K562 (cell line): Measurements from ENCODE around the gene MCAM. TPM values are rescaled to one million over a fixed set of nuclear protein-coding genes. Genes with fewer than 3 reads are reported as not detected.

Experiments used
- ATAC-seq: fragments of 200-7000 bp; cut with Tn5 transposase; 3 replicates; pipeline ENCODE4 v1.9.1; 2020; ENCODE audit warnings: moderate library complexity
- BruUV-seq: library from RNA; stranded (reverse); fragments of 400-500 nt; replicated peaks from 2 replicates; lab custom pipeline; 2021; lab: Mats Ljungman, UMichigan
- CTCF ChIA-PET: fragments of 300-600 bp; formaldehyde crosslinking; extraction: SDS; loops from one replicate; lab custom pipeline; 2021; ENCODE audit warnings: low intra/inter-chr PET ratio; lab: Yijun Ruan, JAX
- POLR2A ChIA-PET: fragments of 300-600, 350-650 bp; sonication (Branson Sonifier 250); formaldehyde crosslinking; extraction: SDS; loops from one replicate; lab custom pipeline; 2021; ENCODE audit warnings: antibody characterized with exemption, inconsistent platforms; lab: Yijun Ruan, JAX
- DNase-seq, 4 experiments: peaks; one replicate each; pipeline versions ENCODE4 v3.0.0 to v3.0.0-alpha.2; 2011 to 2018; ENCODE audit warnings: low spot score in 3 of 4, mixed read lengths in 3 of 4; ENCODE audit errors: extremely low read depth in 1 of 4
- FAIRE-seq: peaks from 2 replicates; lab custom pipeline; 2011; peaks lifted over from hg19 to GRCh38; lab: Jason Lieb, UNC
- H2AFZ ChIP-seq: 2 replicates; pipeline ENCODE4 v1.6.0; 2011; ENCODE audit warnings: low read depth, low read length, control low read depth, inconsistent platforms
- H3K27ac ChIP-seq: fragments of 200-600 bp; 3 replicates; pipeline ENCODE4 v1.8.0; 2011; ENCODE audit warnings: low read depth, mild to moderate bottlenecking, control low read depth, inconsistent platforms, low read length, moderate library complexity, mixed read lengths; ENCODE audit errors: extremely low read depth
- H3K27me3 ChIP-seq, 2 experiments: fragments of 300-600 bp in 1 of 2; 2 replicates in 1 of 2; 3 replicates in 1 of 2; pipeline versions ENCODE4 v1.6.0 to v1.8.0; 2011; ENCODE audit warnings: inconsistent platforms in 2 of 2, low read length in 2 of 2, mild to moderate bottlenecking in 1 of 2, mixed read lengths in 1 of 2, moderate library complexity in 1 of 2; ENCODE audit not compliant: control insufficient read depth in 2 of 2, insufficient read depth in 2 of 2
- H3K36me3 ChIP-seq: fragments of 300-600 bp; 3 replicates; pipeline ENCODE4 v1.8.0; 2011; ENCODE audit warnings: mild to moderate bottlenecking, low read length, inconsistent platforms; ENCODE audit not compliant: control insufficient read depth, insufficient read depth
- H3K4me1 ChIP-seq, 2 experiments: fragments of 200-600 bp in 1 of 2; replicated peaks in 1 of 2; 2 replicates in 1 of 2; 3 replicates in 1 of 2; pipeline versions ENCODE4 v1.5.1 to v1.8.0; 2011; ENCODE audit warnings: inconsistent platforms in 2 of 2, low read length in 2 of 2, mild to moderate bottlenecking in 1 of 2, mixed read lengths in 1 of 2, moderate library complexity in 1 of 2; ENCODE audit not compliant: control insufficient read depth in 2 of 2, insufficient read depth in 2 of 2
- H3K4me2 ChIP-seq: 2 replicates; pipeline ENCODE4 v1.6.1; 2011; ENCODE audit warnings: low read length, control low read depth, inconsistent platforms, mixed read lengths; ENCODE audit not compliant: insufficient read depth
- H3K4me3 ChIP-seq: fragments of 200-600 bp; sonication (generic), shearing (Covaris generic); 2 replicates; pipeline ENCODE4 v1.5.1; 2016; ENCODE audit warnings: control low read depth, inconsistent platforms
- H3K79me2 ChIP-seq: fragments of 200-600 bp; 3 replicates; pipeline ENCODE4 v1.8.0; 2011; ENCODE audit warnings: low read length, inconsistent platforms; ENCODE audit not compliant: control insufficient read depth, insufficient read depth
- H3K9ac ChIP-seq, 2 experiments: 2 replicates each; pipeline versions ENCODE4 v1.6.0 to v1.6.1; 2011; ENCODE audit warnings: low read depth in 2 of 2, low read length in 2 of 2, control low read depth in 1 of 2, inconsistent platforms in 1 of 2, mild to moderate bottlenecking in 1 of 2, mixed read lengths in 1 of 2; ENCODE audit not compliant: insufficient read depth in 1 of 2
- H3K9me1 ChIP-seq: one replicate; pipeline ENCODE4 v1.6.0; 2011; ENCODE audit warnings: inconsistent platforms, mild to moderate bottlenecking, low read length, moderate library complexity; ENCODE audit not compliant: control insufficient read depth, insufficient read depth
- H3K9me3 ChIP-seq: replicated peaks from 2 replicates; pipeline ENCODE4 v1.5.1; 2011; ENCODE audit warnings: low read depth, low read length, inconsistent platforms; ENCODE audit not compliant: control insufficient read depth, insufficient read depth
- H4K20me1 ChIP-seq: replicated peaks from 2 replicates; pipeline ENCODE4 v1.6.1; 2011; ENCODE audit warnings: low read length, inconsistent platforms, mixed read lengths; ENCODE audit not compliant: control insufficient read depth, insufficient read depth
- BHLHE40 ChIP-seq: IDR thresholded peaks from 2 replicates; pipeline ENCODE4 v1.6.1; 2011; ENCODE audit warnings: low read length, improper control_type of control experiment
- BMI1 ChIP-seq: fragments of 150-350 bp; IDR thresholded peaks from 2 replicates; pipeline ENCODE4 v1.6.1; 2014; ENCODE audit warnings: low read length
- CHD4 ChIP-seq: fragments of 200-600 bp; sonication (generic); IDR thresholded peaks from 3 replicates; pipeline ENCODE4 v1.6.1; 2012; ENCODE audit warnings: low read depth, mild to moderate bottlenecking, mixed read lengths, low read length, inconsistent platforms; ENCODE audit not compliant: insufficient read depth, insufficient replicate concordance, poor library complexity, severe bottlenecking
- FOXM1 ChIP-seq, 2 experiments: fragments of 450-650 bp in 1 of 2; sonication (generic) in 1 of 2; formaldehyde crosslinking in 1 of 2; IDR thresholded peaks; 2 replicates each; pipeline versions ENCODE4 v1.6.1 to v1.9.0; 2017 to 2022; ENCODE audit warnings: low read depth in 2 of 2, mild to moderate bottlenecking in 2 of 2, missing genetic modification reagents in 1 of 2, moderate library complexity in 1 of 2
- GATAD2A ChIP-seq: fragments of 450-650 bp; IDR thresholded peaks from 2 replicates; pipeline ENCODE4 v1.6.1; 2017
- WGBS: fragments of 100-300 bp; shearing (Covaris generic); methylation state at CpG from one replicate; pipeline ENCODE4 v1.1.6; 2016; ENCODE audit warnings: low coverage, mixed read lengths; ENCODE audit not compliant: insufficient coverage; ENCODE audit errors: missing lambda C conversion rate; 5-methylcytosine and 5-hydroxymethylcytosine counted together
- in situ Hi-C: fragments of 300-500 bp; cut with MboI; formaldehyde crosslinking; loops from 4 replicates; pipeline ENCODE4 v1.15.0; 2018; ENCODE audit warnings: inconsistent platforms, mixed read lengths
- intact Hi-C: fragments of 100-400 bp; cut with micrococcal nuclease; formaldehyde crosslinking; loops from 2 replicates; pipeline ENCODE4 v1.14.2; 2022
- polyA plus RNA-seq, 8 experiments: library from polyadenylated mRNA; depleted of rRNA in 4 of 8; stranded (reverse) in 5 of 8; unstranded in 3 of 8; fragments of >200 nt; fragmentation: Nextera tagmentation in 2 of 8; fragmentation: Illumina TruSeq in 1 of 8; extraction: Ambion mirVana in 2 of 8; extraction: Trizol in 1 of 8; gene quantifications; 2 replicates each; pipeline versions ENCODE4 v1.2.1 to v1.2.3, GENCODE V29; 2011 to 2014; ENCODE audit warnings: inconsistent platforms in 1 of 8, missing spikeins in 1 of 8
- total RNA-seq, 7 experiments: library from RNA; depleted of rRNA in 6 of 7; stranded (reverse); fragments of >200 nt in 6 of 7; fragmentation: Illumina TruSeq in 2 of 7; extraction: Trizol in 2 of 7; gene quantifications; 2 replicates each; pipeline versions ENCODE4 v1.2.1 to v1.2.3, GENCODE V29; 2011 to 2021; ENCODE audit warnings: low replicate concordance in 1 of 7
- TF ChIP-seq, protein P1 (sequence below): sonication (generic); formaldehyde crosslinking; IDR thresholded peaks from 2 replicates; pipeline ENCODE4 v1.8.0; 2022; ENCODE audit warnings: mild to moderate bottlenecking, missing genetic modification reagents
- TF ChIP-seq, protein P2 (sequence below): fragments of 450-650 bp; IDR thresholded peaks from 2 replicates; pipeline ENCODE4 v1.6.1; 2016; ENCODE audit warnings: low read depth, mild to moderate bottlenecking, moderate library complexity
- TF ChIP-seq, protein P3 (sequence below): fragments of 250-450 bp; sonication (Bioruptor Pico); IDR thresholded peaks from 2 replicates; pipeline ENCODE4 v1.5.1; 2021; ENCODE audit warnings: mild to moderate bottlenecking
- TF ChIP-seq, protein P4 (sequence below): sonication (generic); formaldehyde crosslinking; IDR thresholded peaks from 2 replicates; pipeline ENCODE4 v1.5.0; 2020; ENCODE audit warnings: missing genetic modification reagents
- TF ChIP-seq, protein P5 (sequence below): fragments of 150-350 bp; conservative IDR thresholded peaks from 2 replicates; pipeline ENCODE4 v1.6.1; 2014; ENCODE audit warnings: low read length

The MCAM gene
- total and polyA plus RNA-seq, 9 of the 15 experiments (the other 6 are each of a cell fraction or from before 2014, with no cell fraction given), result 14.7 to 118 (median 53.6) TPM

DNA sequence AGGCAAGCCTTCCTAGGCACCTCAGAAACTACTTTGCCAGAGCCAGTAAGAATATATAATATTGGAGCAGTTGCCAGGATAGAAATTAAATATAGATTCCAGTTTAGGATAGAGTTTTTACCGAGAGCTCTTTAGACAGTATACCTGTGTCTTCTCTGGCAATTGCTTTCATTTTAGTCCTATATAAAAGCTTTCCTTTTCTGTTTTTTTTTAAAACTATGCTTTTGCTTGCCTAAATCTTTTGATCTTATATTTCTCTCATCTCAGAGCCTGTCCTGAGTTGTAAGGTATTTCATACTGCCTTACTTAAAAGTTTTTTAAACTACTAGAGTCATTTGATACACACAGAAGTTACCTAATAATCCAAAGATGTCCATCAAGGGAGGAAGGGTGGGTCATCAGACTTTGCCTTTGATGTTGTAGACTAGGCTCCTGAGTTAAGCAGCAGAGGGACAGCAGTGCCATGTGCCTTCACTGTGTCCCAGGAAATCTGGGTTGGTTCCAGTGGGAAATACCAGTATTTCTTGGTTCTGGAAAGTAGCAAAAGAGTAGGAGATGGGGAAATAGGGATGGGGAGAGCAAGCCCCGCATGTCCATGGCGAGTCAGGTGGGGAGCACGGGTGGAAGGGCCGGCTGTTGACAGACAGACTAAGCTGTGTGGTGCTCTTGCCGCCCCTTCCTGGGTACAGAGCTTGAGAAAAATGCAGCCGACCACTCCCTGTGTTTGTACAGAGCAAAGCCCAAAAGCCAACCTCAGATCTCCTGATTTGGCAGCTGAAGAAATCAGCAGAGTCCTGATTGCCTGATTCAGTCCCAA, 11.2 kb downstream of the MCAM start:
- Histone ChIP-seq H3K36me3 (peaks cover 76% of the 10 kb centered on the region), H3K9me1 (no peaks in the 10 kb centered on the region), H3K4me1 (peaks cover 0 to 6% of the 10 kb centered on the region in 2 experiments; a peak in 2 of 5 replicates), H3K27me3 (no peaks in the 10 kb centered on the region), H3K9me3 (no peaks in the 10 kb centered on the region), H4K20me1 (no peaks in the 10 kb centered on the region), H3K9ac (peak overlapping the region in 1 of 2 experiments; percentile 47; a peak in 1 of 4 replicates), H2AFZ (no peak overlapping the region), H3K27ac (no peak overlapping the region), H3K4me2 (no peak overlapping the region), H3K79me2 (no peaks in the 10 kb centered on the region), H3K4me3 (no peak overlapping the region)
- whole genome bisulfite sequencing, result 81% methylated on average over 6 of the region's 7 CpGs
- BruUV-seq, result no TSS peak
- intact Hi-C loops, result no loop called here
- POLR2A ChIA-PET, result interaction anchor here (0.5 to 1.2 kb wide), 5 partner anchors 10 to 183 kb away, joined by 3 to 5 read pairs (median 3); no protein-coding TSS in a partner anchor
- CTCF ChIA-PET, result no interaction called here
- DNase-seq, result no peak
- in situ Hi-C loops, result no loop called here
- FAIRE-seq, result no peak
- ATAC-seq, result no peak
- TF ChIP-seq, protein P1, sequence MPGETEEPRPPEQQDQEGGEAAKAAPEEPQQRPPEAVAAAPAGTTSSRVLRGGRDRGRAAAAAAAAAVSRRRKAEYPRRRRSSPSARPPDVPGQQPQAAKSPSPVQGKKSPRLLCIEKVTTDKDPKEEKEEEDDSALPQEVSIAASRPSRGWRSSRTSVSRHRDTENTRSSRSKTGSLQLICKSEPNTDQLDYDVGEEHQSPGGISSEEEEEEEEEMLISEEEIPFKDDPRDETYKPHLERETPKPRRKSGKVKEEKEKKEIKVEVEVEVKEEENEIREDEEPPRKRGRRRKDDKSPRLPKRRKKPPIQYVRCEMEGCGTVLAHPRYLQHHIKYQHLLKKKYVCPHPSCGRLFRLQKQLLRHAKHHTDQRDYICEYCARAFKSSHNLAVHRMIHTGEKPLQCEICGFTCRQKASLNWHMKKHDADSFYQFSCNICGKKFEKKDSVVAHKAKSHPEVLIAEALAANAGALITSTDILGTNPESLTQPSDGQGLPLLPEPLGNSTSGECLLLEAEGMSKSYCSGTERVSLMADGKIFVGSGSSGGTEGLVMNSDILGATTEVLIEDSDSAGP (CRISPR knock-in tag), result no peak
- TF ChIP-seq, protein P2, sequence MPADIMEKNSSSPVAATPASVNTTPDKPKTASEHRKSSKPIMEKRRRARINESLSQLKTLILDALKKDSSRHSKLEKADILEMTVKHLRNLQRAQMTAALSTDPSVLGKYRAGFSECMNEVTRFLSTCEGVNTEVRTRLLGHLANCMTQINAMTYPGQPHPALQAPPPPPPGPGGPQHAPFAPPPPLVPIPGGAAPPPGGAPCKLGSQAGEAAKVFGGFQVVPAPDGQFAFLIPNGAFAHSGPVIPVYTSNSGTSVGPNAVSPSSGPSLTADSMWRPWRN, result no peak
- TF ChIP-seq FOXM1 (IDR thresholded peaks at IDR 0.05; ENCODE audit: low read depth) (no peak), FOXM1 (CRISPR knock-in tag; IDR thresholded peaks at IDR 0.05; ENCODE audit: low read depth) (no peak), BMI1 (no peak), GATAD2A (no peak), BHLHE40 (no peak), CHD4 (no peak)
- TF ChIP-seq, protein P3, sequence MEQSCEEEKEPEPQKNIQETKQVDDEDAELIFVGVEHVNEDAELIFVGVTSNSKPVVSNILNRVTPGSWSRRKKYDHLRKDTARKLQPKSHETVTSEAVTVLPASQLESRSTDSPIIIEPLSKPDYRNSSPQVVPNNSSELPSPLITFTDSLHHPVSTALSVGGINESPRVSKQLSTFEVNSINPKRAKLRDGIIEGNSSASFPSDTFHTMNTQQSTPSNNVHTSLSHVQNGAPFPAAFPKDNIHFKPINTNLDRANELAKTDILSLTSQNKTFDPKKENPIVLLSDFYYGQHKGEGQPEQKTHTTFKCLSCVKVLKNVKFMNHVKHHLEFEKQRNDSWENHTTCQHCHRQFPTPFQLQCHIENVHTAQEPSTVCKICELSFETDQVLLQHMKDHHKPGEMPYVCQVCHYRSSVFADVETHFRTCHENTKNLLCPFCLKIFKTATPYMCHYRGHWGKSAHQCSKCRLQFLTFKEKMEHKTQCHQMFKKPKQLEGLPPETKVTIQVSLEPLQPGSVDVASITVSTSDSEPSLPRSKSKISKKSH (CRISPR knock-in tag), result no peak
- TF ChIP-seq, protein P4, sequence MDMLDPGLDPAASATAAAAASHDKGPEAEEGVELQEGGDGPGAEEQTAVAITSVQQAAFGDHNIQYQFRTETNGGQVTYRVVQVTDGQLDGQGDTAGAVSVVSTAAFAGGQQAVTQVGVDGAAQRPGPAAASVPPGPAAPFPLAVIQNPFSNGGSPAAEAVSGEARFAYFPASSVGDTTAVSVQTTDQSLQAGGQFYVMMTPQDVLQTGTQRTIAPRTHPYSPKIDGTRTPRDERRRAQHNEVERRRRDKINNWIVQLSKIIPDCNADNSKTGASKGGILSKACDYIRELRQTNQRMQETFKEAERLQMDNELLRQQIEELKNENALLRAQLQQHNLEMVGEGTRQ, result no peak
- TF ChIP-seq, protein P5, sequence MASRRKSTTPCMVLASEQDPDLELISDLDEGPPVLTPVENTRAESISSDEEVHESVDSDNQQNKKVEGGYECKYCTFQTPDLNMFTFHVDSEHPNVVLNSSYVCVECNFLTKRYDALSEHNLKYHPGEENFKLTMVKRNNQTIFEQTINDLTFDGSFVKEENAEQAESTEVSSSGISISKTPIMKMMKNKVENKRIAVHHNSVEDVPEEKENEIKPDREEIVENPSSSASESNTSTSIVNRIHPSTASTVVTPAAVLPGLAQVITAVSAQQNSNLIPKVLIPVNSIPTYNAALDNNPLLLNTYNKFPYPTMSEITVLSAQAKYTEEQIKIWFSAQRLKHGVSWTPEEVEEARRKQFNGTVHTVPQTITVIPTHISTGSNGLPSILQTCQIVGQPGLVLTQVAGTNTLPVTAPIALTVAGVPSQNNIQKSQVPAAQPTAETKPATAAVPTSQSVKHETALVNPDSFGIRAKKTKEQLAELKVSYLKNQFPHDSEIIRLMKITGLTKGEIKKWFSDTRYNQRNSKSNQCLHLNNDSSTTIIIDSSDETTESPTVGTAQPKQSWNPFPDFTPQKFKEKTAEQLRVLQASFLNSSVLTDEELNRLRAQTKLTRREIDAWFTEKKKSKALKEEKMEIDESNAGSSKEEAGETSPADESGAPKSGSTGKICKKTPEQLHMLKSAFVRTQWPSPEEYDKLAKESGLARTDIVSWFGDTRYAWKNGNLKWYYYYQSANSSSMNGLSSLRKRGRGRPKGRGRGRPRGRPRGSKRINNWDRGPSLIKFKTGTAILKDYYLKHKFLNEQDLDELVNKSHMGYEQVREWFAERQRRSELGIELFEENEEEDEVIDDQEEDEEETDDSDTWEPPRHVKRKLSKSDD, result no peak
